Central memory CD4-positive, alpha-beta T cell (primary cell): ENCODE results near the gene TIMMDC1.
"Not testable (repeated sequence)": the region's sequence is repeated elsewhere in the genome, so short reads cannot be mapped to it uniquely, and the experiment has no call there.

Experiments
- DNase-seq: peaks from one replicate; pipeline ENCODE4 v3.0.0; 2022

Gene TIMMDC1

DNA sequence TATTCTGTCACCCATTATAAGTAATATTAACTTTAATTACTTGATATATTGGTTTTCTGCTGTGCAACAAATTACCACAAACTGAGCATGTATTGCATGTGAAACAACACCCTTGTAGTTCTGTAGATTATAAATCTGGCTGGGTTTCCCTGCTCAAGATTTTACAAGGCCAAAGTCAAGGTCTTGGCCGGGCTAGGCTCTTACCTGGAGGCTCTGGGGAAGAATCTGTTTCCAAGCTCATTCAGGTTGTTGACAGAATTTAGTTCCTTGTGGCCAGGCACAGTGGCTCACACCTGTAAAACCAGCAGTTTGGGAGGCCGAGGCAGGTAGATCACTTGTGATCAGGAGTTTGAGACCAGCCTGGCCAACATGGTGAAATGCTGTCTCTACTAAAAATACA is 16.3 kb downstream of the TIMMDC1 start:
- no peak for DNase-seq

DNA sequence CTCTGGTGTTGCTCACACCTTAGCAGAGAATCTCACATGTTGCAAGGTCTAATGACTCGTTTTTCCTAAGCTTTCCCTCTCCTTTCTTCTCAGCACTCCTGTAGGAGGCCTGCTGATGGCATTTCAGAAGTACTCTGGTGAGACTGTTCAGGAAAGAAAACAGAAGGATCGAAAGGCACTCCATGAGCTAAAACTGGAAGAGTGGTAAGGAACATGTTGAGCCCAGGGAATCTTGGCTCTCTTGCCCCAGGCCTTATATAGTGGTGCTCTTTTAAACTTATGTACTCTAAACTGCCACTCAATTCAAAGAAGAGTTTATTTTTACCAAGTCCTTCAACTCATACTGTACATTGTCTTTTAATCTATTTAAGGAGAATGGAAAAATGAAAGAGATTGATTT is 18.8 kb downstream of the TIMMDC1 start:
- DNase-seq, result no peak

DNA sequence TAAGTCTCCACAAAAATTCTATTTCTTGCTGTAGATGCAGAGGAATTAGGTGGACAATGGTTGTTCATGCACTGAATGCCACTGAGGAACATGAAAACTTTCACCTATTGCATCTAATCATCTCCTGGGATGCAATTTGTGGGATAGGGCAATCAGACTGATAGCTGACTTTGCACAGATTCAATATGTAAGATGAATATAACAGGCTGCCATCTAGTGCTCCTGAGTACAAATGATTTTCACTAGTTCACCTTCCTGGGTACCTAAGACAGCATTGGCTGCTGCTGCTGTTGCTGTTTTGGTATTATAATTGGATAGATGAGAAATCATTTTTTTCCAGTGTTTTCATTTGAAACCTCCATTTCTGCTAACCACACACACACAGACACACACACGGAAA is 19.7 kb downstream of the TIMMDC1 start:
- no peak for DNase-seq

DNA sequence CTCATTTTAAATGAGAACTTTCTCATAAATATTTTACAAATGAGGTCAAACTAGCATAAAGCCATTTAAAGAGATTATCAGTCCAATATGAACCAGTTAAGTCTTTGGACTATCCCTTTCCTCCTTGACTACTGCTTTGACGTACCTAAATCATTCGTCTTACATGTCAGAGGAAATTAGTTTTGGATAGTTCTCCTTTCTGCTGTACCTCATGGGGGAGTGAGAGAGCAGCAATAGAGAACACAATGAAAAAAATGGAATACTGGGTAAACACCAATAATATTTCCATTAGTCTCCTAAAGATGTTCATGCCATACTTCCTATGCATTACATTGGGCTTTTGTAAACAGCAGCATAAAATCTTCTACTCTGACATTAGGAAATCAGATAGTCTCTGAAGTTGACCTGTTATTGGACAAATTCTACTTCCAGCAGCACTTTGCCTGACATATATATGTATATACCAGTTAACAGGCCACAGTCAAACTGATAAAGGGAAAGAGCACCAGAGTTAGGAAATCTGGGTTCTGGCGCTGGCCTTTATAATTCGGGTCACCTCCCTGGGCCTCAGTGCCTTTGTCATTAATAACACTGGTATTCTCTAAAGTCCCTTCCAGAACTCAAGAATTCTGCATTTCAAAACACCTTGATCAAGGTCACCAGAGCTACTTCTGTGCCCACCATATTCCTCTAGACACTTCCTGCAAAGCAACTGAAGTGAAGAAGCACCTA is 26.8 kb downstream of the TIMMDC1 start:
- no peak for DNase-seq

GRCh38 chr3:119527714-119528113 is 29.4 kb downstream of the TIMMDC1 start:
- no peak for DNase-seq

DNA sequence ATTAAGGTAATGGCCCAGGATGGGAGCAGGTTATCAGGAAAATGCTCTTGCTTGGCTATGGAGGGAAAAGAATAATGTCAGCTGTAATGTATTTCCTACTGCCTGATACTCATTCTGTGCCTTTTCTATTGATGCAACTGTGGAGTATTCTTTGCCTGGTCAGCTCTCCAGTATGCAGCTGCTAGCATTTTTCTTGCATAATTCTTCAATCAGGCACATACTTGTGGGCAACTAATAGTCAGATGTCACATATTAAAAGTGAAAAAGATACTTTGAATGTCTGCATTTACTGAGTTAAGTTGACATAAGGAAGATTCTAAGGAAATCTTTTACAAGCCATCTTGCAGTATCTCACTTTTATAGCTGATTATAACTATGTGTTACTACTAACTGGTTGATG is 31.5 kb downstream of the TIMMDC1 start:
- DNase-seq, result no peak

DNA sequence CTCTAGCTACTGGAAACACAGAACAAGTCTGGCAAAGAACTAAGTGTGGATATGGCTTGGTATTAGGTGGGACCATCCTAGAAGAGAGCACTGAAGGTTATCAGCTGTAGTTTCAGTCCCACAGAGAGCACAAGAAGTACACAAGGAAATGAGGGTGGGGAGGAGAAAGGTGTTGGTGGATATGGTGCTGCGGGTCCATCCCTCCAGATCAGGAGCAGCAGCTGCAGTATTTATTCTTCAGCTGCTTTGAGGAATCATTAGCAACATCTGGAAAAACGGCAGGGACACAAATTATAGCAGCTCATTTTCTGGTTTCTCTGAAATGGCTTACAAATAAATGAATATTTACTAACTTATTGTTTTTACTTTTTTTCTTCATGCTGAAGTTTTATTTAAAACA is 32.1 kb downstream of the TIMMDC1 start:
- no peak for DNase-seq

- no peak for DNase-seq
Observed at GRCh38 chr3:119531151-119531550, 32.8 kb downstream of the TIMMDC1 start.

DNA sequence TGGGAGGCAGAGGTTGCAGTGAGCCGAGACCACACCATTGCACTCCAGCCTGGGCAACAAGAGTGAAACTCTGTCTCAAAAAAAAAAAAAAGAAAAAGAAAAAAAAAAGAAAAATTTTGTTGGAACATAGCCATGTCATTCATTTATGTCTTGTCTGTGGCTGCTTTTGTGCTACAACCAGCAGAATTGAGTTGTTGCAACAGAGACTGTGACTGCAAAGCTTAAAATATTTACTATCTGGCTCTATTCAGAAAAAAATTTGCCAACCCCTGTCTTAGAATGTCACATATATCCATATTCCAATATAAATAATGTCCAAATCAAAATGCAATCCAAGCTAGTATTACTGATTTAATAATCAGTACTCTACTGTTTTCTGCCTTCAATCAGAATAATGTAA is 35.9 kb downstream of the TIMMDC1 start:
- no peak for DNase-seq

DNA sequence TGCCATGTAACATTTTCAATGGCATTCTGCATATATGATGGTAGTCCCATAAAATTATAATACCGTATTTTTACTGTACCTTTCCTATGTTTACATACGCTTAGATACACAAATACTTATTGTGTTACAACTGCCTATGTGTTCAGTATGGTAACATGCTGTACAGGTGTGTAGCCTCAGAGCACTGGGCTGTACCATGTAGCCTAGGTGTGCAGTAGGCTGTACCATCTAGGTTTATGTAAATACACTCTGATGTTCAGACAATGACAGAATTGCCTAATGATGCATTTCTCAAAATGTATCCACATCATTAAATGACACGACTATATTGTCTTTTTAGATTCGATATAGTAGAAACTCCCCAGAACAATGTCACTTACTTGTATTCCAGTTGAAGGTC is 38.4 kb downstream of the TIMMDC1 start:
- no peak for DNase-seq

- DNase-seq, result no peak
Observed at GRCh38 chr3:119538772-119539171, 40.4 kb downstream of the TIMMDC1 start.

DNA sequence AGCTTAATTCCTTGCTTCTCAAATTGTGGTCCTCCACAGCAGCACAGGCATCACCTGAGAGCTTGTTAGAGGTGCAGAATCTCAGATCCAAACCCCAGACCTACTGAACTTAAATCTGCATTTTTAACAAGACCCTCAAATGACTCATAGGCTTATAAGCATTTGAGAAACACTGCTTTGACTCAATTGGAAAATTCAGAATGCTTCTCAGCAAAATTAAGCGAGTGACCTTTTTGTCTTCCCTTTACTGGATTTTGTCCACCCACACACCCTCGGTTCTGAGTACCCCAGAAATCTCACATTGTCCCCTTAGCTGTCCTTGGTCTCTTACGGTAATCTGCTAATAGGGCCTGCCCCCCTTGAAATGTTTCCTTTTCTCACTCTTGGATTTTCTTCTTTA is 43.2 kb downstream of the TIMMDC1 start:
- no peak for DNase-seq

- DNase-seq, result no peak
Observed at GRCh38 chr3:119542168-119542767, 43.9 kb downstream of the TIMMDC1 start.

DNA sequence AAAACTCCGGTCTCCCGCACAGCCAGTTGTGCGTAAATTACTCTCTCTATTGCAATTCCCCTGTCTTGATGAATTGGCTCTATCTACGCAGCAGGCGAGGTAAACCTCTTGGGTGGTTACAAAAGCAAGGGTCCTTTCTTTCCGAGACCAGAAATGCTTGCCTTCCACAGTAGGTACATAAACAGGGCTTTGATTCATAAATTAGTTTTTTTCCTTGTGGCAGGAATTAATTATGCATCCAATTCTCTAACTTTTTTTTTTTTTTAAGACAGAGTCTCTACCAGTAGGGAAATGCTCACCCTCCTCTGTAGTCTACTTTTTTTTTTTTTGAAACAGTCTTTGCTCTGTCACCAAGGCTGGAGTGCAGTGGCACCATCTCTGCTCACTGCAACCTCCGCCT is 44.8 kb downstream of the TIMMDC1 start:
- no peak for DNase-seq

- no peak for DNase-seq
Observed at GRCh38 chr3:119547227-119547626, 48.9 kb downstream of the TIMMDC1 start.

DNA sequence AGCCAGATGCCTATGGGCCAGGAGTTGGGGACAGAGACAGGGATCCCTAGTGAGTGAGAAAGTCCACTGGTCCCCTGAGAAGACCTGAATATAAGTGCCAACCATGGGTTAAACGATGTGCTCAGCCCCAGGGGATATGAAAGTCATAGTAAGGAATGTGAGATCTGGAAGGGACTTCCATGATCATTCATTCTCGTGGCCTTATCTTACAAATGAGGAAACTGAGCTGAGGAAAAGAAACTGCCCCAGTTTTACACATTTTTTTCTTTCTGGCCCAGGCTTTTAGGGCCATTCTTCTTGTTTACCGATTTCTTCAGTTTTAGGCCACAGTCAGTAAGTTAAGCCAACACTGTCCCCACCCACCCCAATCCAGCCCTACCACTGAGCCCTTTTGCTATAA is 50.0 kb downstream of the TIMMDC1 start:
- DNase-seq, result no peak

DNA sequence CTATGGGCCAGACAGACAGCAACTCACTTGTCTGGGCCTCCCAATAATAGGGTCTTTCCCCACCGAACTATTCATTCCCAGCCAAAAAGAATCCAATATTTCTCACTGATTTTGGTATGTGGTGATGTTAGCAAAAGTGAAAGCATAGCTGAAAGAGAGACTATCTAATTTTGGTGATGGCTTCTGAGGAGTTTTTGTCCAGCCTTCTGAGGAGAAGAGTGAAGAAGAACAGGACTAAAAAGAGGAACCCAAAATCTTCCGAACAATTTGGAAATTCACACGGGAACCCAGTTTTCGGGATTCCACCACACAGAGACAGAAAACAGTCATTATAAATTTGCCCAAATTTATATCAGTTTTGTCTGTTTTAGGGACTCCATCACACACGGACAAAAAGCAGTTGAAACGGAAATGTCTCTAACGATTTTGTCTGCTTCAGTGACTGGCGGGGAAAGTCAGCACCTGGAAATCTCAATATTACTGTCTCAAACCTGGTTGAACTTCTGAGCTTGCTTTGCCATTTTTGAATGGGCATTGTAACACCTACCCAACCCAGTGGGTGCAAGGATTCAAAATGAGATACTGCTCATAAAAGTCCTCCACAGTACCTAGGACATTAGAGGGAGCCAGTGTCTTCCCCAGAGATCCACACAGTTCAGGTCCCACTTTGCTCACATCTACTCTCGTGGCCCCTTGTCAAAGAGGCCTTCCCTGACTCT is 52.0 kb downstream of the TIMMDC1 start:
- no peak for DNase-seq

GRCh38 chr3:119551598-119551997 is 53.3 kb downstream of the TIMMDC1 start:
- DNase-seq, result no peak

- DNase-seq, result not testable (repeated sequence)
Observed at GRCh38 chr3:119552928-119553327, 54.6 kb downstream of the TIMMDC1 start.

- DNase-seq, result no peak
Observed at GRCh38 chr3:119553823-119554415, 55.6 kb downstream of the TIMMDC1 start.

DNA sequence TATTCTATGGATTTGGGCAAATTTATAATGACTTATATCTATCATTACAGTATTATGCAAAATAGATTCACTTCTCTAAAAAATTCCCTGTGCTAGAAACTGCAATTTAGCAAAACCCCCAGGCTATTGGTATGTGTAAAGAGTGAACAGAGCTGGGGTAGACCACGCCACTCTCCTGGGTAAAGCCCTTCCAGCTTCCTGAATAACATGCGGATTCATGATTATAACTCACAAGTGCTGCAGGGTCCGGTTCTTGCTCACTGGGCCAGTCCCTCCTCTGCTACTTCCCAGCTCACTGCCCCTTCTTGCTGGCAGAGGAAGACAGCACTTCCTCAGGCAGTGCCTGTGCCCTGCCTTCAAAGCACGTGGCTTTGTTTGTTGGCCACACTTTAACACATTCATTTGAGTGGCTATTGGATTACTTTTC is 57.0 kb downstream of the TIMMDC1 start:
- DNase-seq, result no peak

GRCh38 chr3:119555929-119556328 is 57.6 kb downstream of the TIMMDC1 start:
- DNase-seq, result no peak

GRCh38 chr3:119557192-119557876 is 59.0 kb downstream of the TIMMDC1 start:
- no peak for DNase-seq
